DMS153 (cell line): ENCODE data around the gene THUMPD2.

Experiments used
- DNase-seq: peaks from one replicate; lab custom pipeline; 2025; lab: John Stamatoyannopoulos, UW

THUMPD2 gene

GRCh38 chr2:39717067-39717466 is 62.0 kb downstream of the THUMPD2 start:
- DNase-seq, result no peak

DNA sequence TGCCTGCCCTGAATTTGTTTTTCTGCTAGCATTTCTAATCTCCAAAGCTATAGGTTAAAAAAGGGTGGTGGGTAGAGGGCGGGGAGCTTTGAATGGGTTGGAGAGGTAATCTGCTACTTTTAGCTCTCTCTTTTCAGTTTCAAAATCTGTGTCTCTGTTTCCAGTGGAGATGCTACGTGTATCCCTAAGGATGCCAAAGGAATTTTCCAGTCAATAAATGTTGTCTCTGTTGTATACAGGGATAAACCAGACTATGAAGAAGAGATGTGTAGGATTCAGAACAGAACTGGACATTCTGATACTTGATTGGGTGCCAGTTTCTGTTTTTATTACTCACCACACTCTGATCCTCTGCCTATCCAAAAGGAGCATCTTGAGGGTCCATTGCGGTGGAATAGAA is 63.2 kb downstream of the THUMPD2 start:
- no peak for DNase-seq

- no peak for DNase-seq
These were observed 64.0 kb downstream of the THUMPD2 start for GRCh38 chr2:39715095-39715494.

DNA sequence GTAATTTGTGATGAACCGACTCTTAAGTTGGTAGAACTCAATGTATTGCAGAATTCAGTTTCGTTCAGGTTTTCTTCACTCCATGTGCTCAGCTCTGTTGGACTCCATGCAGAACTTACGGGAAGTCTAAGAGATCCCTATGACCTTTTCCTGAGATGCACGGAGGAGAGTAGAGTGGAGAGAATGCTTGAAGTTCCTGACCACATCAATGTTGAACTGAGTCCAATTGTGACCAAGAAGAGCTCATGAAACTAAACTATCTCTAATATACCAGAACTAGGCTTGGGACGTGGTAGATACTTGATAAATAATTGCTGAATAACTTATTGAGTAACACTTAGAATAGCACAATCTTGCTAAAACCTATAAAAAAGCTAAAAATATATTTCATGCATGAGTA is 66.1 kb downstream of the THUMPD2 start:
- no peak for DNase-seq

DNA sequence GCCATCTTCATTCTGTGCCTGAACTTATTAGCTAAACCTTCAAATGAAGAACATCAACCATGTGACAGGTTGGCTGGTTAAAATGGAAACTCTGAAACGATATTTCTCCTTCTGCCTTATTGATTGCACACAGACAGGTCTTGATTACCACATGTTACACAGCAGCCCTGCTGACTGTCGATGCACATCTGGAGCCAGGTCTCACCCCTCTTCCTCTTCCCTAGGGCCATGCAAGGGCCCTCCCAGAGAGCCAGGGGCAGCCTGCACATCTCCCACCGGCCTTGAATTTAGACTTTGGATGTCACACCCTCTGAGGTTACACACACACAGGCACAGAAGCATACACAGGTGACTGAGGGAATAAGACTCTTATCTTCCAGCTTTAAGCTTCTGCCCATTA is 68.3 kb downstream of the THUMPD2 start:
- DNase-seq, result no peak

DNA sequence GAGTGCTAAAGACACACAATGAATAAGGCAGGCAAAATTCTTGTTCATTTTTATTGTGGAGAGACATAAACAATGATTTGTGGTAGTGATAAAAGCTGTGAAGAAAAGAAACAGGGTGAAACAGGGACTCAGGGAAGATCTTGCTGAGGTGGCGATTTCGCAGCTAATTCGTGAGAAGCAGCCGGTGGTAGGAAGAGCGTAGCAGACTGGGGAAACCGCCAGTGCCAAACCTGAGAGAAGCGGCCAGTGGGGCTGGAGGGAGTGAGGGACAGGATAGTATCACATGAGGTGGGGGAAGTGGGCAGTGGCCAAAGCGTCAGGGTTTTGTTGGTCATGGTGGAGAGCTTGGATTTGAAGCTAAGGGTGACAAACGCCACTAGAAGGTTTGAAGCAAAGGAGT is 71.1 kb downstream of the THUMPD2 start:
- no peak for DNase-seq

DNA sequence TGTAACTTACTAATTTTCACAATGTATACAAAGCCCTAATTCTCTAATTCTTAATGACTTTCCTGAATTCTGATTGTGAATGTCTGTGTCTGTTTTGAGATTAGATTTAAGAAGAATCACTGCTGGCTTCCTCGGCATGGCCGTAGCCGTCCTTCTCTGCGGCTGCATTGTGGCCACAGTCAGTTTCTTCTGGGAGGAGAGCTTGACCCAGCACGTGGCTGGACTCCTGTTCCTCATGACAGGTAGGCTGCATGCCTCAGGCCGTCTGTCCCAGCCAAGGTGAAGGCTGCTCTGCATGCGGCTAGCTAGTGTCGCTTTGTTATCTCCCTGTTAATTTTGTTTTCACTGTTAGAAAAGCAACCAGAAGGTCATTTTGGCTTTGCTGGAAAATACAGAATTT is 72.1 kb downstream of the THUMPD2 start:
- no peak for DNase-seq

DNA sequence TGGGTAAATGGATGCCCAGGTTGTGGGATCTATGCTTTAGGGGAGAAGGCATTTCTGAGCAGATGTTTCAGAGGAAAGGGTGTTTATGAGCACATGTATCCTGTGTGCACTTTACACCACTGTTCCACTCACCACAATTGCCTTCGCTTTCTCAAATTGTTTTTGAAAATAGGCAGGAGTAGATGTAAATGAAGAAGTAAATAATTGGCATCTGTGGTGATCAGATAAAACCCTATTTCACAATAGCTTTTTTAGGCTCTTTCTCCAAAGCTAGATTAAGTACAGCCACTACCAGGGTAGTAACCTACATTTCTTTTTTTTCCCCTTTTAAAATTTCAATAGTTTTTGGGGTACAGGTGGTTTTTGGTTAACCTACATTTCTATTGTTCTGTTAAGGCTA is 72.7 kb downstream of the THUMPD2 start:
- DNase-seq, result no peak

DNA sequence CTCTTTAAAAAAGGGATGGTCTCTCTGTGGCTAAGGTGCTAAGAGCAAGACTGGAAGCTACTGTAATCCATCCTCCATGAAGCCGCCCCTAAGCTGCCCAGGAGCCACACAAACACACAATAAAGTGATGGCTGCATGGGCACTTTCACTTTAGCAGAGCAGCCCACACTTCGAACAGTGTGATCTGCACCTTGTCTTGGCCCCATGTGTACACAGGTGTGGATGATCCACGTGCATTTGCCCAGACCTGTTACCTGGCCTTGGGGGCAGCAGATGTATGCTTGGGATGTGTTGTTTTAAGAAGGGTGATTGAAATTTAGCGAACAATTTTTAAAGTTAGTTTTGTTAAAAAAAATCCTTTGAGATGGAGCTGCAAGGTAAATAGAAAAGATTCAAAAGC is 73.4 kb downstream of the THUMPD2 start:
- DNase-seq, result no peak

DNA sequence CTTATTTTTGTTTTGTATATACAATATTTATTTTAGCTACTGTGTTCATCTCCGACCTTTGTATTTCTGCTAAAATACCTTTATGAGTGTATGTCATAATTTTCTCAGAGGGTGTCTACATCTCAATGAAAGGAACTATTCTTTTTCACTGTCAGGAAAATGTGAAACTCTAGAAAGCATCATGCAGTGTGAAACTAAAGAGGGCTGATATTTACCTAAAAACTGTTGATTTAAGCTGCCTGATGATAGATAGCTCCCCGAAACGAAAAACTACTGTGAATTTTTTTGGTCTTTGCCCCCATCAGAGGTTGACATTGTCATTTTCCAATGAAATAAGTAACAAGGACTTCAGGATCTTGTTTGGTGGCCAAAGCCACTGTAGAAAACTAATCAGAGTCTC is 74.5 kb downstream of the THUMPD2 start:
- no peak for DNase-seq

DNA sequence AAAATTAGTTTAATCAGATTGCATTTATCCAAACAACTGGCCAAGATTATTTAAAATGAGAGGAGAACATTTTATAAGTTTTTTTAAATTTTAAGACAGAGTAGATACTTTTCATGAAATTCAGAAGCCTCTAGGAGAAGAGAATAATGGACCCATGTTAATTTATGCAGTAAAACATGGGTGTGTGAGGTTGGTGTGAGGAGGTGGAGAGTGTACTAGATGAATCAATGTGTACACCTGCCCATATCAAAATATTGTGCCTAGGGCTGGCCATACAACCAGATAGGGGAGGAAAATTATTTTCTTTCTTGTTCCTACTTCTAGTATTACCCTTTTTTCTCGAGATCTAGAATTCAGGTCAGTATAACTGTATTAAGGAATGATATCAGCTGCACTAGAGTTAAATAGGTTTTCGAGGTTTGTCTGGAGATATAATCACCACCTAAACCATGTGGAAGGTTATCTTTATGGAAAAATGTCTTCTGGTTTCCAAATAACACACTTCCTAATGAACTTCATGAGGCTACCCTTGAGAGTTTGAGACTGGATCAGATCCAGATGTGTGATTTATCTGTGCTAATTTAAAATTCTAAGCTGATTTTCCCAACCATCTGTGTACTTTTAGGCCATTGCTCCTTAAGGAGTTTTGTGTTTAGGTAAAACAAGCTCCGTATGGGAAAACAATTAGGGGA is 75.7 kb downstream of the THUMPD2 start:
- no peak for DNase-seq

GRCh38 chr2:39701137-39701536 is 77.9 kb downstream of the THUMPD2 start:
- DNase-seq, result no peak

- DNase-seq, result no peak
These were observed 81.6 kb downstream of the THUMPD2 start for GRCh38 chr2:39697454-39697853.

- DNase-seq, result peak; percentile 63
These were observed 82.2 kb downstream of the THUMPD2 start for GRCh38 chr2:39696838-39697237.

GRCh38 chr2:39696101-39696553 is 82.9 kb downstream of the THUMPD2 start:
- peak; percentile 95 for DNase-seq

GRCh38 chr2:39693245-39693644 is 85.8 kb downstream of the THUMPD2 start:
- no peak for DNase-seq

GRCh38 chr2:39689876-39690275 is 89.2 kb downstream of the THUMPD2 start:
- no peak for DNase-seq

DNA sequence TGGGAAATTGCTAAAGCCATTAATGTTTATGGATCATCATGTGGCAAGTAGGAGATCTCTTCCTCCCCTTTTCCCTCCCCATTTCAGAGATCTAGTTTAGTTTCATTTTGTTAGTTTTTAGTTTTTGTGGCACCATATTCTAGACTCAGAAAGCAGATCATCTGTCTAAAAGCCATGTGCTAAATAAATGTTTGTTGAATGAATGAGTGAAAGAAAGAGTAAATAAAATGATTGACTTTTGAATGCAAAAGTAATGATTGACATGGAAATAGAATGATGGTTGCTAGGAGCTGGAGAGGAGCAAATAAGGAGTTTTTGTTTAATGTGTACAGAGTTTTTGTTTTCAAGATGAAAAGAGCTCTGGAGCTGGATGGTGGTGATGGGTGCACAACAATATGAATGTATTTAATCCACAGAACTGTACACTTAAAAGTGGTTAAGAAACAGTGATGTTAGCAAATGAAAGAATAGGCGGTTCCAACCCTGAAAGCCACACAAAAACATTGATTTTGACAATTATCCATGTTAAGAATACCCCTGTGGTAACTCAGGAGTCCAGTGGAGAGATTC is 89.7 kb downstream of the THUMPD2 start:
- DNase-seq, result peak; percentile 85

DNA sequence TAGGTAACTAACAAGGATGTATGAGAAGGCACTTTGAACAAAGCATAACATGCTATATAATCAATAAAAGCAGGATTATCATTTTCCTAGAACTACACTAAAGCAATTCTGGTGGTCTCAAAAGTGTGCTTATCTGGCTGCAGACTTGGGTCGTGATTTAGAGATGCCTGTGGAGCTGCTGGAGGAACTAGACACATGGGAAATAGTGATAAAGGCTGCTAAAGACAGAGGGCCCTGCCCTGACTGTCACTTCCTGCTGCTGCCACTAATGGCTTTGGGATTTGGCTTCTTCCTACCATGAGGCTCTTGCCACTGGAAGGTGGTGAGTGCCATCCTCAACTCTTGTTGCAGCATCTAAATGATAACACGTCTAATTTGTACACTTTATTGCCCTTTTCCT is 90.9 kb downstream of the THUMPD2 start:
- peak; percentile 35 for DNase-seq

GRCh38 chr2:39686456-39686855 is 92.6 kb downstream of the THUMPD2 start:
- no peak for DNase-seq
